Measurements from ENCODE around the gene FAM24A. TPM values are rescaled to one million over a fixed set of nuclear protein-coding genes. Genes with fewer than 3 reads are reported as not detected.

The FAM24A gene
- total RNA-seq (2013; cell fraction: nucleolus; rRNA removed), result not detected in 2 replicates
- total RNA-seq (2014; rRNA removed) (not detected in 2 replicates), total RNA-seq (2014; rRNA removed; fragmentation: Illumina TruSeq; extraction: Trizol) (not detected in 2 replicates), total RNA-seq (2021) (not detected in 2 replicates), polyA plus RNA-seq (2011; rRNA removed) (not detected in 2 replicates), polyA plus RNA-seq (2014; fragmentation: Illumina TruSeq; extraction: Trizol) (not detected in 2 replicates), polyA plus RNA-seq (2014; fragmentation: Nextera tagmentation; extraction: Ambion mirVana) (not detected), polyA plus RNA-seq (2014; rRNA removed) (not detected in 2 replicates), polyA plus RNA-seq (2016; fragmentation: Nextera tagmentation; extraction: Ambion mirVana) (not detected), polyA minus RNA-seq (2011; rRNA and poly(A)+ RNA removed) (not detected in 2 replicates), Bru-seq, nascent RNA (not detected), BruChase-seq, experiment 1, labeled RNA remaining after a 6-hour chase (not detected), BruChase-seq, experiment 2, labeled RNA remaining after a 2-hour chase (not detected)
- polyA plus RNA-seq (2011; ENCODE audit: low read depth), result not detected
- polyA plus RNA-seq (2011; cell fraction: cytosol; rRNA removed), result not detected in 2 replicates
- not detected in 2 replicates for polyA plus RNA-seq (2011; cell fraction: nucleus; rRNA removed)
- polyA plus RNA-seq (2012), result not detected in 2 replicates
- polyA minus RNA-seq (2011; cell fraction: cytosol; rRNA and poly(A)+ RNA removed), result not detected in 2 replicates
- not detected in 2 replicates for polyA minus RNA-seq (2011; cell fraction: nucleus; rRNA and poly(A)+ RNA removed)
- long read RNA-seq, experiment 1, result 0 reads
- long read RNA-seq, experiment 2, partial matches to known transcripts, result 0 of 1 reads
- long read RNA-seq, experiment 2, other reads (novel, unspliced or antisense), result 1 of 1 reads

DNA sequence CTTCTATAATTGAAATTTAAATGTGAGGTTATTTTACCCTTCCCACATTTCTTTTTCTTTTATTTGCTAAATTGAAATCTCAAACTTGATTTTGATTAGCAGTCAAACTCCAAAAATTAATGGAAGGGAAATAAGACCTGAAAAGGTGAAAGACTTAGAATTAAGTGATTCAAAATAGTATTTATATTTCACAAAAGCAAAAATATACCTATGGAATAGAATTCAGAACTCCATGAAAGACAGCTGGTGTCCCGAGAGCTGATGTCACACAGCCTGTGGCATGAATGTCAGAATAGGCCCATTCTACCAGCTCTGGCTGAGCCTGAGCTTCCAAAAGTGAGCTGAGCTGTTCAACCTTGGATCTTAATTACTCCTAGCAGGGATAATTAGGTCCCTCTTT is at the start of gene FAM24A:
Gene FAM24A (plus strand): TSS at position 301 of the 400 bp plus-strand sequence. CDS start 1,025 bp downstream, outside the sequence.
- TF ChIP-seq STAT1 (conservative IDR thresholded peaks at IDR 0.05), result no peak
- no peak for TF ChIP-seq SUZ12 (IDR thresholded peaks at IDR 0.05; ENCODE audit: unreplicated experiment)
- TF ChIP-seq MXI1 (IDR thresholded peaks at IDR 0.05; ENCODE audit: low read depth, low read length), result no peak
- no peak for TF ChIP-seq RB1 (IDR thresholded peaks at IDR 0.05; ENCODE audit: borderline replicate concordance)
- TF ChIP-seq CBX3 (IDR thresholded peaks at IDR 0.05; ENCODE audit: borderline replicate concordance, low read depth), result no peak
- no peak for TF ChIP-seq NR2C1 (IDR thresholded peaks at IDR 0.05)
- TF ChIP-seq, protein P1, sequence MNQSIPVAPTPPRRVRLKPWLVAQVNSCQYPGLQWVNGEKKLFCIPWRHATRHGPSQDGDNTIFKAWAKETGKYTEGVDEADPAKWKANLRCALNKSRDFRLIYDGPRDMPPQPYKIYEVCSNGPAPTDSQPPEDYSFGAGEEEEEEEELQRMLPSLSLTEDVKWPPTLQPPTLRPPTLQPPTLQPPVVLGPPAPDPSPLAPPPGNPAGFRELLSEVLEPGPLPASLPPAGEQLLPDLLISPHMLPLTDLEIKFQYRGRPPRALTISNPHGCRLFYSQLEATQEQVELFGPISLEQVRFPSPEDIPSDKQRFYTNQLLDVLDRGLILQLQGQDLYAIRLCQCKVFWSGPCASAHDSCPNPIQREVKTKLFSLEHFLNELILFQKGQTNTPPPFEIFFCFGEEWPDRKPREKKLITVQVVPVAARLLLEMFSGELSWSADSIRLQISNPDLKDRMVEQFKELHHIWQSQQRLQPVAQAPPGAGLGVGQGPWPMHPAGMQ (IDR thresholded peaks at IDR 0.05; ENCODE audit: borderline replicate concordance), result no peak
- no peak for TF ChIP-seq CBFB (IDR thresholded peaks at IDR 0.05; ENCODE audit: low read depth)
- TF ChIP-seq JUNB (IDR thresholded peaks at IDR 0.05), result no peak
- no peak for TF ChIP-seq RELA (IDR thresholded peaks at IDR 0.05; ENCODE audit: borderline replicate concordance, partially characterized antibody)
- no peak within 1 kb of the TSS for H3K4me3 ChIP-seq
- H4K20me1 ChIP-seq (ENCODE audit: control insufficient read depth, insufficient read depth), result no peaks in the 10 kb centered on the region
- H3K4me2 ChIP-seq (ENCODE audit: control insufficient read depth, insufficient read depth), result no peak within 1 kb of the TSS
- no peaks in the 10 kb centered on the region for H3K79me2 ChIP-seq (ENCODE audit: control insufficient read depth, insufficient read depth, low read length)
- H3K27me3 ChIP-seq (replicated peaks in 1 of 2; ENCODE audit: control insufficient read depth in 2 of 2, insufficient read depth in 2 of 2, low read length in 1 of 2), result no peaks in the 10 kb centered on the region
- H2AFZ ChIP-seq (ENCODE audit: control insufficient read depth, low read depth, low read length), result no peak within 1 kb of the TSS
- DNase-seq (ENCODE audit: low read depth, low spot score) (no peak), FAIRE-seq (no peak), ATAC-seq (no peak)
- ChIA-PET SMC1A (ENCODE audit: uncharacterized antibody, unreplicated experiment) (no interaction called here), RAD21 (ENCODE audit: unreplicated experiment) (no interaction called here), POLR2A (no interaction called here), CTCF (no interaction called here)
- H3K4me1 ChIP-seq (ENCODE audit: control insufficient read depth, insufficient read depth, low read length), result no peaks in the 10 kb centered on the region
- H3K9me3 ChIP-seq (replicated peaks; ENCODE audit: control insufficient read depth, insufficient read depth, low read length), result no peaks in the 10 kb centered on the region
- in situ Hi-C loops (cut with MboI) (no loop called here), intact Hi-C loops (cut with micrococcal nuclease; ENCODE audit: unreplicated experiment) (no loop called here)
- WGBS (ENCODE audit: insufficient coverage, insufficient replicate concordance, low lambda C conversion rate, missing lambda C conversion rate), result 41% methylated on average over 1 of the region's 1 CpG
- no peaks in the 10 kb centered on the region for H3K36me3 ChIP-seq (ENCODE audit: control insufficient read depth in 2 of 2, insufficient read depth in 2 of 2, low read length in 1 of 2)
- no peak within 1 kb of the TSS for H3K9ac ChIP-seq (ENCODE audit: control insufficient read depth, insufficient read depth, low read length)
- BruUV-seq (replicated peaks), result no TSS peak
- no peak within 1 kb of the TSS for H3K27ac ChIP-seq (ENCODE audit: control insufficient read depth, insufficient read depth)
